Osteocyte (in vitro differentiated cells): ENCODE results near the gene RTEL1. TPM values are rescaled to one million over a fixed set of nuclear protein-coding genes. Genes with fewer than 3 reads are reported as not detected.

ENCODE experiments used
- DNase-seq: peaks from one replicate; pipeline ENCODE4 v3.0.0; 2021; ENCODE audit warnings: mixed read lengths; ENCODE audit not compliant: unreplicated experiment; ENCODE audit errors: extremely low spot score
- H3K27ac Mint-ChIP-seq: one replicate; pipeline ENCODE4 v1.8.0; 2021; ENCODE audit warnings: mild to moderate bottlenecking, mixed read lengths; ENCODE audit not compliant: unreplicated experiment
- H3K27me3 Mint-ChIP-seq: one replicate; pipeline ENCODE4 v1.8.0; 2021; ENCODE audit warnings: mixed read lengths; ENCODE audit not compliant: unreplicated experiment
- H3K36me3 Mint-ChIP-seq: one replicate; pipeline ENCODE4 v1.8.0; 2021; ENCODE audit warnings: mixed read lengths; ENCODE audit not compliant: unreplicated experiment
- H3K4me1 Mint-ChIP-seq: one replicate; pipeline ENCODE4 v1.8.0; 2021; ENCODE audit warnings: mixed read lengths; ENCODE audit not compliant: unreplicated experiment
- H3K4me3 Mint-ChIP-seq: one replicate; pipeline ENCODE4 v1.8.0; 2021; ENCODE audit warnings: mild to moderate bottlenecking, moderate library complexity, mixed read lengths; ENCODE audit not compliant: unreplicated experiment
- H3K9me3 Mint-ChIP-seq: one replicate; pipeline ENCODE4 v1.8.0; 2021; ENCODE audit warnings: mixed read lengths; ENCODE audit not compliant: unreplicated experiment
- total RNA-seq: library from RNA; stranded (reverse); gene quantifications from 2 replicates; pipeline ENCODE4 v1.2.1, GENCODE V29; 2021
- TF ChIP-seq, protein P1 (sequence below): fragments of 200-600 bp; sonication (generic); IDR thresholded peaks from 2 replicates; pipeline ENCODE4 v1.5.0; 2021; ENCODE audit warnings: antibody characterized with exemption, mild to moderate bottlenecking, moderate library complexity

The RTEL1 gene
- total RNA-seq, 1 donor from 2014 or later, result 34.1 TPM

- TF ChIP-seq, protein P1, sequence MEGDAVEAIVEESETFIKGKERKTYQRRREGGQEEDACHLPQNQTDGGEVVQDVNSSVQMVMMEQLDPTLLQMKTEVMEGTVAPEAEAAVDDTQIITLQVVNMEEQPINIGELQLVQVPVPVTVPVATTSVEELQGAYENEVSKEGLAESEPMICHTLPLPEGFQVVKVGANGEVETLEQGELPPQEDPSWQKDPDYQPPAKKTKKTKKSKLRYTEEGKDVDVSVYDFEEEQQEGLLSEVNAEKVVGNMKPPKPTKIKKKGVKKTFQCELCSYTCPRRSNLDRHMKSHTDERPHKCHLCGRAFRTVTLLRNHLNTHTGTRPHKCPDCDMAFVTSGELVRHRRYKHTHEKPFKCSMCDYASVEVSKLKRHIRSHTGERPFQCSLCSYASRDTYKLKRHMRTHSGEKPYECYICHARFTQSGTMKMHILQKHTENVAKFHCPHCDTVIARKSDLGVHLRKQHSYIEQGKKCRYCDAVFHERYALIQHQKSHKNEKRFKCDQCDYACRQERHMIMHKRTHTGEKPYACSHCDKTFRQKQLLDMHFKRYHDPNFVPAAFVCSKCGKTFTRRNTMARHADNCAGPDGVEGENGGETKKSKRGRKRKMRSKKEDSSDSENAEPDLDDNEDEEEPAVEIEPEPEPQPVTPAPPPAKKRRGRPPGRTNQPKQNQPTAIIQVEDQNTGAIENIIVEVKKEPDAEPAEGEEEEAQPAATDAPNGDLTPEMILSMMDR, result no peak
- Mint-ChIP-seq H3K36me3 (no peaks in the 10 kb centered on the region), H3K27ac (peak overlapping the region; percentile 44)
These were observed 30.3 kb downstream of the RTEL1 start for GRCh38 chr20:63688228-63689045.

DNA sequence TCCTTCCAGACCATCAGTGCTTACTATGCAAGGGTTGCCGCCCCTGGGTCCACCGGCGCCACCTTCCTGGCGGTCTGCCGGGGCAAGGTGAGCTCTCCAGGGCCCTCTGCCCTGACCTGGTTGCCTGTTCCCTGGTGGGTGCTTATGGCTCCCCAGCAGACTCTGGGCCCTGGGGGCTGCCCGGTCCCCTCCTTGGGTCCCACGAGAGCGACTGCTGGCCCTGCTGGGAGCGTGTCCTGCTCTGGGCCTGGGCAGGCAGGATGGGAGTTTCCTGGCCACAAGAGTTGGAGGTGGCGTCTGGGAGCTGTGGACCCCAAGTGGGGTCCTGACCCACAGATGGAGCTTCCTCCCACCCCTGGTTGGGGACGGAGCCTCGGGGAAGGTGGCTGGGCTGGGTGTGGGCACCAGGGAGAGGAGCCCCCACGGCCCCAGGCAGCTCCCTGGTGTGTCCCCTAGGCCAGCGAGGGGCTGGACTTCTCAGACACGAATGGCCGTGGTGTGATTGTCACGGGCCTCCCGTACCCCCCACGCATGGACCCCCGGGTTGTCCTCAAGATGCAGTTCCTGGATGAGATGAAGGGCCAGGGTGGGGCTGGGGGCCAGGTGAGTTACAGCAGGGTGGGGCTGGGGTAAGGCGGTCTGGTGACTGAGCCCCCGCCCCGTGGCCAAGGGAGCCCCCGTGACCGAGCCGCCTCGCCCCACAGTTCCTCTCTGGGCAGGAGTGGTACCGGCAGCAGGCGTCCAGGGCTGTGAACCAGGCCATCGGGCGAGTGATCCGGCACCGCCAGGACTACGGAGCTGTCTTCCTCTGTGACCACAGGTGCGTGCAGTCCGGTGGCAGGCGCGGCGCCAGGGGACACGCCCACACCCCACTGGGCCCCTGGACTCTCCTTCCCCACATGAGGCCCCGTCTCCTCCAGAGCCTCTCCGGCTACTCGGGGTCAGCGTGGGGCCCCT lies 31.2 kb downstream of the RTEL1 start:
- Mint-ChIP-seq H3K27me3 (no peaks in the 10 kb centered on the region), H3K9me3 (no peaks in the 10 kb centered on the region), H3K36me3 (no peaks in the 10 kb centered on the region), H3K27ac (no peak overlapping the region), H3K4me1 (peaks cover 38% of the 10 kb centered on the region), H3K4me3 (no peak overlapping the region)
- TF ChIP-seq, protein P1, result no peak
- DNase-seq, result no peak

More at GRCh38 chr20:63688228-63689045, 30.3 kb downstream of the RTEL1 start:
- no peak for DNase-seq
- H3K27me3 Mint-ChIP-seq, result no peaks in the 10 kb centered on the region
- H3K9me3 Mint-ChIP-seq, result no peaks in the 10 kb centered on the region
- H3K4me3 Mint-ChIP-seq, result no peak overlapping the region
- H3K4me1 Mint-ChIP-seq, result peaks cover 45% of the 10 kb centered on the region

- Mint-ChIP-seq H3K27ac (peak overlapping the region; percentile 23), H3K4me3 (no peak overlapping the region), H3K36me3 (no peaks in the 10 kb centered on the region), H3K9me3 (no peaks in the 10 kb centered on the region), H3K27me3 (no peaks in the 10 kb centered on the region), H3K4me1 (peaks cover 32% of the 10 kb centered on the region)
- DNase-seq, result no peak
- TF ChIP-seq, protein P1, result no peak
These were observed 32.1 kb downstream of the RTEL1 start for GRCh38 chr20:63690003-63690897.

DNA sequence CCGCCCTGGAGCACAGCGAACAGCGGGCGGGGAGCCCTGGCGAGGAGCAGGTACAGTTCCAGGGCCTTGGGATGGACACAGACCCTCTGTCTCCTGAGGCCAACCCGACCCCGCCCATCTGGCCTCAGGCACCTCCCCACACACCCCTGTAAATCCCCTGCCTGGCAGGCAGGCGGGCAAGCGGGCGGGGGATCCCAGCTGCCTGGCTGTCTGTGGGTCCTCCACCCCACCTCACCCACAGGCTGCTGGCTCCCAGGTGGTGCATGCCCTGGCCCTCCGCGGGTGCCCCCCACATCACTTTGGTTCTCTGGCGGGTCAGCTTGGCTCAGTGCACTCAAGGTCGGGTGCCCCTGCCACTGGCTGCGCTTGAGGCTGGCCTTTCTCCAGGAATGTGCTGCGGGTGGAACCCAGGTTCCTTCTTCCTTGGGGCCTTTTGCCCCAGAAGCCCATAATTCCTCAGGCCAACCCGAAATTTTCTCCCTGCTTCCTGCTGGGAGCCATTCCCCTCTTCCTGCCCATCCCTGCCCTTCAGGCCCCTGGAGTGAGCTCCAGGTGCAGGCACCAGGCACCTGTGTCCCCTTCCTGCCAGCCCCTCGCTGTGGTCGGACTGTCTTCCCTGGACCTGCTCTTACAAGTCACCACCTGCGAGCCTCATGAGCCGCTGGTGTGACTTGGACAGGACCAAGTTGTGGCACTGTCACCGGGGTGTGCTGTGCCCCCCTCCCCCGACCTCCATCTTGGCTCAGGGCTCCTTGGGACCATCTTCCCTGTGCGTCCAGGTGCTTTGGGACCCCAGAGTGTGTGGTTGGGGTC lies 33.0 kb downstream of the RTEL1 start:
- no peak for DNase-seq
- TF ChIP-seq, protein P1, result no peak
- Mint-ChIP-seq H3K27me3 (no peaks in the 10 kb centered on the region), H3K4me3 (no peak overlapping the region), H3K4me1 (peaks cover 32% of the 10 kb centered on the region), H3K27ac (peak overlapping the region; percentile 56), H3K36me3 (no peaks in the 10 kb centered on the region), H3K9me3 (no peaks in the 10 kb centered on the region)
